Brain microvascular endothelial cell (primary cell): ENCODE measurements around the gene LENG8.

Experiments
- DNase-seq: peaks from one replicate; pipeline ENCODE4 v3.0.0-alpha.2; 2020
- H3K27ac ChIP-seq: fragments of 250-450 bp; sonication (Bioruptor Pico); 2 replicates; pipeline ENCODE4 v1.5.1; 2020; ENCODE audit warnings: mild to moderate bottlenecking, moderate library complexity
- H3K27me3 ChIP-seq: fragments of 250-450 bp; sonication (Bioruptor Pico); replicated peaks from 2 replicates; pipeline ENCODE4 v1.5.1; 2020; ENCODE audit warnings: mild to moderate bottlenecking
- H3K36me3 ChIP-seq: fragments of 250-450 bp; sonication (Bioruptor Pico); replicated peaks from 2 replicates; pipeline ENCODE4 v1.5.1; 2020; ENCODE audit warnings: mild to moderate bottlenecking
- H3K4me3 ChIP-seq: 2 replicates; pipeline ENCODE4 v1.5.1; 2011; ENCODE audit warnings: low read depth, mild to moderate bottlenecking, control low read depth, low read length, moderate library complexity
- CTCF ChIP-seq: IDR thresholded peaks from 2 replicates; pipeline ENCODE4 v1.5.1; 2011; ENCODE audit warnings: low read depth, mild to moderate bottlenecking, moderate library complexity, low read length, control low read depth, inconsistent platforms; ENCODE audit errors: missing control alignments
- in situ Hi-C: cut with HindIII; loops from 2 replicates; pipeline ENCODE4 v1.10.0; 2017; ENCODE audit warnings: low sequenced_read_pairs, low pct_ligation_motif_present

The LENG8 gene

DNA sequence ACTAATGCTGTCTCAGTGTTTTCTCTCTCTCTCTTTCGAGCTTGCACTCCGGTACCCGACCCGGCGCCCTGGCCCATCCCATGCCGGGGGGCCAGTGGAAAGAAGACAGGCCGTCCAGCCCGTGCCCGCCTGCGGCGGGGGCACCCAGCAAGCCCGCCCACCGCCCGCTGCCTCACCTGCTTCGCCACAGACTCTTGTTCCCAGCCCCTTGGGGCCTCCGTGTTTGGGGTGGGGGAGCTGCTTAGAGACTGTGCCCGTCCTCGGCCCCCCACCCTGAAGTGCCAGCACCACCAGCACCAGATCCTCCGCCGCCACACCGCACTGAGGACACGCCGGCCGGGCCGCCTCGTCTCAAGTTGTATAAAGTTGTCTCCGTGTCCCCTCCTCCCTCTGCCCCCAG is 12.2 kb downstream of the LENG8 start:
- in situ Hi-C loops = no loop called here
- Histone ChIP-seq H3K36me3 (peaks cover 57% of the 10 kb centered on the region), H3K27ac (no peak overlapping the region), H3K27me3 (no peaks in the 10 kb centered on the region), H3K4me3 (no peak overlapping the region)
- TF ChIP-seq CTCF = no peak
- no peak for DNase-seq

DNA sequence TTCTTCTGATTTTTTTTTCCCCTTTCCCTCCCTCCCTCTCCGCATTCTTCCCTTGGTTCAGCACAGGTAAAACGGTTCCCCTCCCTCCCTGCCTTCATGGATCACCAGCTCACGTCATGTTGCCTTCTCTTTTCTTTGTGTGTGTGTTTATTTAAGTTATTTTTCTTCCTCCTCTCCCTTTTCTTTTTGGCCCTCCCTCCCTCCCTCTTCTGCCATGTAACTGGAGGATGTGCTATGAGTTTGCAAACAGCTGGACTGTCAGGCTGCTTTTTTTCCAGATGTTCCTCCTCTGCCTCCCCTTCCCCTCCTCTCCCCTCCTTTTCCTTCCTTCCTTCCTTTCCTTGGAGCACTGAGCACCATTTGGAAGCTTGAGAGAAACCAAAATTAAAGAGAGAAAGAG is 12.6 kb downstream of the LENG8 start:
- in situ Hi-C loops = no loop called here
- H3K36me3 ChIP-seq = peaks cover 53% of the 10 kb centered on the region
- no peak overlapping the region for H3K27ac ChIP-seq

GRCh38 chr19:54462047-54462654 is 13.2 kb downstream of the LENG8 start:
- Histone ChIP-seq H3K4me3 (peak overlapping the region; percentile 61), H3K36me3 (peaks cover 47% of the 10 kb centered on the region), H3K27ac (peak overlapping the region; percentile 91), H3K27me3 (no peaks in the 10 kb centered on the region)
- in situ Hi-C loops = no loop called here
- TF ChIP-seq CTCF = no peak
- DNase-seq = no peak

More for the DNA sequence above, 12.6 kb downstream of the LENG8 start:
- no peaks in the 10 kb centered on the region for H3K27me3 ChIP-seq
- TF ChIP-seq CTCF = no peak
- no peak for DNase-seq
- H3K4me3 ChIP-seq = no peak overlapping the region

DNA sequence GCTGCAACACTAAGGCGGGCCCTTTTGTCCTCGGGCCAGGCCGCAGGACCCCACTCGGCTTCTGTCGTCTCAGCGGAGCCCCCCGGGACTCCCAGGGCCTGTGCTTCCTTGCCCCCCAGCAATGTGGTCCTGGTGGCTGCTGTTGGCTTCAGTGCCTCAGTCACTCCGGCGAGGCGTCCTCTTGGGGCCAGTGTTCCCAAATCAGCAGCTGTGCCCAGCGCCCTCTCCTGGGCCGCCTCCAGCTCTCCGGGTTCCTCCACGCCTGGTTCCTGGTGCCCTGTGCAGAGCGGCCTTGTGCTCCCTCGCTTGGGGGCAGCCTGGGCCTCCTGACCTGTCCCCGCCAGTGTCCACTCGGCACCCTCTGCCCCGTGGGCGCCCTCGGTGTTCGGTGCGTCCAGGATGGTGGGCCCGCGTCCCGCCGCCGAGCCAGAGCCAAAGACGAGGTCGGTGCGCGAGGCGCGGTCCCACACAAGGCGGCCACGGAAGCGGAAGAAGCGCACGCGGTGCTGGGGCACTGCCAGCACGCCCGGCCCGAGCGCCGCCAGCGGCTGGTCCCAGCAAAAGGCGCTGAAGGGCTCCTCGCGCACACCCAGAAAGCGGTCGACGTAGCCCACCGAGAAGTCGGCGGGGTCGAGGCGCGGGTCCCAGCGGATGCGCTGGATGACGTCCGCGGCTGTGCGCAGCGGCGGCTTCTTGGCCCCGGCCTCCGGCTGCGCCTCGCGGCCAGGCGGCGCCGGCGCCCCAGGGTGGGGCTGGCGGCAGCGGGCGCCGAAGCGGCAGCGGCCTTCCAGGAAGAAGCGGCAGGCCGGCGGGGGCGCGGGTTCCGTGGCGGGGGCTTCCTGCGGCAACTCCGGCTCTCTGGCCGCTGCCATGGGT is 13.9 kb downstream of the LENG8 start:
- DNase-seq = peak; percentile 36
- Histone ChIP-seq H3K4me3 (peak overlapping the region; percentile 61), H3K27ac (peak overlapping the region; percentile 91), H3K36me3 (peaks cover 40% of the 10 kb centered on the region), H3K27me3 (no peaks in the 10 kb centered on the region)
- in situ Hi-C loops = no loop called here
- TF ChIP-seq CTCF = peak; percentile 52

DNA sequence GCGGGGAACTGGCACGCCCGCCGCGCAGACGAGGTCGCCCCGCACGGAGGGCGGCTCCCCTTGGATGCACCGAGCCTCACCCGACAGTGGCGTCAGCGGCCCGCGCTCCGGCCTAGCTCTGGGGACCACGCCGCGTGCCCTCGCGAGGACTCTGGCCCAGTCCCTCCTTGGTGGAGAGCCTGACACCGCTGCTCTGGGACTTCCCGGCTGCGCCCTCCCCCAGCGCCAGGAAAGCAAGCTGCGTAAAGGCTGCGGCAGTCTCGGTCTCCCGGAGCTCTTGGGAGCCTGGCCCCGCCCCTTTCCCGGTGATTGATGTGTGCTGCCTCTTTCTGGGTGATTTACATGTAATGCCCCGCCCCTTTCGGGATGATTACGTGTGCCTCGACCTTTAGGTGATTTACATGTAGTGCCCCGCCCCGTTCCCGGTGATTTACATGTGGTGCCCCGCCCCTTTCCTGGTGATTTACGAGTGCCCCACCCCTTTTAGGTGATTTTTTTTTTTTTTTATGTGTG is 14.6 kb downstream of the LENG8 start, which contains the start of gene LENG9:
TSS of gene LENG9 (minus strand) at position 248 of the 513 bp plus-strand sequence. CDS start 252 bp downstream, outside the sequence.
- DNase-seq = peak; percentile 100
- in situ Hi-C loops = no loop called here
- peak within 1 kb of the TSS; percentile 61 for H3K4me3 ChIP-seq
- H3K36me3 ChIP-seq = peaks cover 33% of the 10 kb centered on the region
- H3K27ac ChIP-seq = peak within 1 kb of the TSS; percentile 91
- TF ChIP-seq CTCF = no peak
- H3K27me3 ChIP-seq = no peaks in the 10 kb centered on the region
